HG03432 (cell line): ENCODE data around the gene ABR.

ENCODE experiments used
- ATAC-seq: cut with Tn5 transposase; IDR thresholded peaks from one replicate; pipeline ENCODE4 v1.9.1; 2021; ENCODE audit warnings: mild to moderate bottlenecking, moderate library complexity; ENCODE audit not compliant: unreplicated experiment

ABR gene

DNA sequence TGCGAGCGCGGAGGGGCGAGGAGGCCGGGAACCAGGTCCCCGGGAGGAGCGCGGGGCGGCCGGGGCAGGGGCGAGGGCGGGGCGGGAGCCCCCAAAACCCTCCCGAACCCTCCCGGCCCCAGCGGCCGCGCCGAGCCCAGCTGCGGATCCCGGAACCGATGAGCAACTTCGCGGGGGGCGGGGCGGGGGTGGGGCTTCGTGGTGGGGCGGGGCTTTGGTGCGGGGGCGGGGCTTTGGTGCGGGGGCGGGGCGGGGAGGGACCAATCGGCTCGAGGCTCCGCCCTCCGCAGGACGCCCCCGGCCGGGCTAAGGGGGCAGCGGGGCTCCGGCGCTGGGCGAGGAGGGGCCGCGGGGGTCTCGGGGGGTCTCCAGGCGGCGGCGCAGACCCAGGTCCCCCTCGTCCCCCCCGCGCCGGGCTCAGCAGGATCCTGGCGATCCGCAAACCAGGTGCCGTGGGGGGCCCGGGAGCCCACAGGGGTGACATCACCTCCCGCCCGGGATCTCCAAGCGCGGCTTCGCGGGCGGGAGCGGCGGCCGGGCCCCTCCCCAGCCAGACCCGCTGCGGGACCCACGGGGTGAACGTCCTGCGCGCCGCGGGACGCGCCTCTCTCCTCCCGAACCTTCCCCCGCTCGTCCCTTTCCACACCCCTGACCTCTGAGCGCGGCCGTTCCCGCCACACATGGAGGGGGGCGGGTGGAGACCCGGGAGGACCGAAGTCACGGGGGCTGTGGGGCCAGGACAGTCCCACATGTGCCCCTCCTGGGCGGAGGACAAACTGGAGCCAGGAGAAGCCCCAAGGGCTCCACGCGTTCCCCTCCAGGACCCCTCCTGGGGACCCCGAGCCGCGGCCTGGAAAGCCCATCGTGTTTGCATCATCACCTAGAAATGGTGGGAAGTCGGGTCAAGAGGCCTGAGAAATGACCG is at the start of gene ABR:
TSS of gene ABR (minus strand) at position 164 of the 925 bp plus-strand sequence. CDS start 254 bp downstream, outside the sequence.
- no peak for ATAC-seq

GRCh38 chr17:1229349-1229899 is 49.6 kb upstream of the ABR start:
- ATAC-seq = peak; percentile 54

DNA sequence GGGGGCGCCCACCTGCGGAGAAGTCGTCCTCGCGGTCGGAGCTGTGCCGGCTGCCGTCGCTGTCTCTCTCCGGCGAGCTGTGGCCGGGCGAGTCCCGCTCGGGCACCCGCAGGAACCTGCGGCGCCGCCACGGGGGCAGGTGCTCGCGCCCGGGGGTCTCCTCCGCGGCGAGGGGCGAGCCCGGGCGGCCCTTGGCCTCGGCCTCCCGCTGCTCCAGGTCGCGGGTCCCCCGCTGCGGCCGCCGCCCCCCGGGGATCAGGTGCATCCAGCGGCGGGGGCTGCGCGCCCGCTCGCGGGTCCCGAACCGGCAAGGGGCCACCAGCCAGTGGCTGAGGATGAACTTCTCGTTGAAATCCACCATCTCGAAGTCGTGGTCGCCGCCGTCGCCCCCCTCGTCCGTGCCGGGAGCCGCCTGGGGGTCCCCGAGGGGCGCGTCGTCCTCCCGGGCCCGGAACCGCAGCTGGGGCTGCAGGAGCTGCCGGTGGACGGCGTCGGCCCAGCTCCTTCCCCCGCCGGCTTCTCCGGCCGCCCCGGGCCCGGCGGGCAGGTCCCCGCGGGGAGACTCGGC is 49.1 kb upstream of the ABR start:
- ATAC-seq = peak; percentile 31

DNA sequence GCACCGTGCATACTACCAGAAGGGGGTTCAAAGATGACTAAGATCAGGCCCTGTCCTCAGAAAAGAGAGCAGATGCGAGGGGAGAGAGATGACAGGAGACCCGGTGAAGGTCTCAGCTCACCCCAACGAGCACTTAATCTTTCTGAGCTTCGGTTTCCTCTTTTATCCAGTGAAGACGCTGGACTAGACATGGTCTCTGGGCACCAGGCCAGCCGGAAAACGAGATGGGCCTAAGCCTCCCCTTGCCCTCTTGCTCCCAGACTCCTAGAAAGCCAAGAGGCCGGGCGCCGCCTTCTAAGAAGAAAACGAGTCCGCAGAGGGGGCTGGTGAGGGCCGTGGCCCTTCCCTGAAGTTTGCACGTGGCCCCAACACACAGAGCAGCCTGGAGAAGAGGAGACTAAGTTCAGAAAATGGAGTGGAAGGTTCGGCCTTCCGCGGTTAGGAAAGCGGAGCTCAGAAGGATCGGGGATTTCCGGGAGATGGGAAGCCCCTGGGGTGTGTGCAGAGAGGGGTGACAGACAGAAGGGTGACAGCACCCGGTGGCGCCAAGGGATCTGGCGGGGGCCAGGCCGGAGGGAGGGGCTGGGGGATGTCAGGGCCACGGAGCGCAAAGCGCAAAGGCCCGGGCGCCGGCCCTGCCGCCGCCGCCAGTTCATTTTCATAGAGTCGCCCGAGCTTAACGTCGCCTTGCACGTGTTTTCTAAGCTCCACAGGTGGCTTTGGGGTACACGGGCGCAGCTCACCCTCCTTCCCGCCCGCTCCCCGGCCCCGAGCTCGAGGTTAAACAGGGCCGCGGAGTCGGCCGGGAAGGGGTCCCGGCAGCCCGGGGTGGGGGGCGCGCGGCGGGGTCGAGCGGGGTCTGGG is 48.4 kb upstream of the ABR start:
- peak; percentile 40 for ATAC-seq

DNA sequence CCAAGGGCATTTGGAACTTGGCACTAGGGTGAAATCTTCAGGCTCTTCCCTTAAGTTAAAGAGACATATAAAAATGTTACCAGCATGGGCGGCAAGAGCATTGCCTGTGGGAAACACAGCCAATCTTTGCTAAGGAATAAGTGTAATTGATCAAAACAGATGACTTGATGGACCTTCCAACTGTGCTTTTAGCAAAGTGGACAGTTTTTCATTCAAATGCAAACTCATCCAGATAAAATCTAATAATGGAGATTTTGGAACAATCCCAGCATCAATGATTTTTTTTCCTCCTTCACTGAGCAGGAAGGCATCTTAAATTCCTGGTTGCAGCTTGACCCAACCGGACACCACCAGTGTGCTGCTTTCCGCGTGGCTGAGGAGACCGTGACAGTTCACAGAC is 47.6 kb upstream of the ABR start:
- no peak for ATAC-seq

DNA sequence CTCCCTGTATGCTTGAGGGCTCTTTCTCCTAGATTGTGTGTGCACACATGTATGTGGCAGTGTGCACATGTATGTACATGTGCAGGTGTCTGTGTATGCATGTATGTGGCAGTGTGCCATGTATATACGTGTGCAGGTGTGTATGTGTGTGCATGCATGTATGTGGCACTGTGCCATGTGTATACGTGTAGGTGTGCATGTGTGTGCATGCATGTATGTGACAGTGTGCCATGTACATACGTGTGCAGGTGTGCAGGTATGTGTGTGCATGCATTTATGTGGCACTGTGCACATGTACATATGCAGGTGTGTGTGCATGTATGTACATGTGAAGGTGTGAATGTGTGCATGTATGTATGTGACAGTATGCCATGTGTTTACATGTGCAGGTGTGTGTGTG is 46.5 kb upstream of the ABR start:
- no peak for ATAC-seq

GRCh38 chr17:1224330-1224729 is 44.5 kb upstream of the ABR start:
- no peak for ATAC-seq

DNA sequence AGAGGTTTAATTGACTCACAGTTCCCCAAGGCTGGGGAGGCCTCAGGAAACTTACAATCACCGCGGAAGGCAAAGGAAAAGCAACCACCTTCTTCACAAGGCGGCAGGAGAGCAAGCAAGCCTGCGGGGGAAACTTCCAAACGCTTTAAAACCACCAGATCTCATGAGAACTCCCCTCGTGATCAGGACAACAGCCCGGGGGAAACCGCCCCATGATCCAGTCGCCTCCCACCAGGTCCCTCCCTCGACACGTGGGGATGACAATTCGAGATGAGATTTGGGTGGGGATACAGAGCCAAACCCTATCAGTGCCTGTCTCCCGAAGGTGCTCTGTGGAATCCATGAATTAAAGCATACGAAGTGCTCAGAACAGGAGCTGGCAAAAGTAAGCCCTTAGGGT is 43.9 kb upstream of the ABR start:
- ATAC-seq = no peak

GRCh38 chr17:1222321-1222720 is 42.5 kb upstream of the ABR start:
- no peak for ATAC-seq

GRCh38 chr17:1221209-1221608 is 41.4 kb upstream of the ABR start:
- ATAC-seq = no peak

- ATAC-seq = no peak
Observed at GRCh38 chr17:1220346-1220745, 40.6 kb upstream of the ABR start.

DNA sequence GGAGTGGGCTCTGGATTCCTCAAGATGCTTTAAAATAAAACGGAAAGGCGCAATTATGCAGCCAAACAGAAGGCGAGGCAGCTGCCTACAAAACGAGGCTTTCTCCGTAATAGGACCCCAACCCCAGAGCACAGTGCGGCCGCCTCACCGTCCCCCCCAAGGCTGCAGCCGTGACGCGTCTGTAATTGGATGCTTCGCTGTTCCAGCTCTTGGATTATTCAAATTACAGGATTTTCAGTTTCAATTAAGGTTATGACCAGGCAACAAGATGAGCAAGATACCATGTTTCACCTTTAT is 37.3 kb upstream of the ABR start:
- no peak for ATAC-seq

DNA sequence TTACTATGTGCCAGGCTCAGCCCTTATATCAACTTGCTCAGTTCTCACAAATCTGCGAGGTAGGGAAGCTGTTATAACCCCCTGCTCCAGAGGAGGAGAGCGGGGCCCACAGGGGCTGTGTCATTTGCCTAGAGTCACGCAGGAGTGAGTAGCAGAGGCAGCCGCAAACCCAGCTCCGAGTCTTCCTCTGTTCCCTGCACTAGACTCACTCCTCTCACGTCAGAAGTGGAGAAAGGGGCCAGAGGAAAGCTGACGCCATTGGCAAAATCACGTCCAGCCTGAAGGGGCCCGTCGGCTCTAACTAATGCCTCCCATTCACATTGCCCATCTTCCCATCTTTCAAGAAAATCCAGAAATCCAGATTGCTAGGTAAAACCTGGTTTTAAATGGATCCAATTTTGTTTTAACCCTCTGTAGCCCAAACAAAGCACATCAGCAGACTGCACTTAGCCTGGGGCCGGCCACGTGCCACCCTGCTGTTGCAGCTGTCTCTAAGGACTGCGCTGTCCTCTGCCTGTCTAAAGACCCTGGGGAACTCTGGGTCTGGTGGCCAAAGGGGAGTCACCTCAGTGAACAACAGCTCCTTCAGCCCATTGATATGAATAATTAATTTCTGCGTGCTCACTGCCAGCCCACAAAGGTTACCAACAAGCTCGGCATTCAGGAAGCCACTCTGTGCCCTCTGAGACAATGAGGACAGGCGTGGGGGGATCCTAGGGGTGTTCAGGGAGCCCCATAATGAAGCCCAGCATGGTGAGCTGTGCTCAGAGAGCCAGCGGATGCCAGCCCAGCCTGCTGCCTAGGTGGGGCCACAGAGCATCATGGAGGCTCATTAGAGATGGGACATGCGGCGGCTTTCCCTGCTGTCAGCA is 36.7 kb upstream of the ABR start:
- ATAC-seq = no peak

GRCh38 chr17:1212946-1213345 is 33.2 kb upstream of the ABR start:
- no peak for ATAC-seq

- no peak for ATAC-seq
Observed at GRCh38 chr17:1211287-1211686, 31.5 kb upstream of the ABR start.

DNA sequence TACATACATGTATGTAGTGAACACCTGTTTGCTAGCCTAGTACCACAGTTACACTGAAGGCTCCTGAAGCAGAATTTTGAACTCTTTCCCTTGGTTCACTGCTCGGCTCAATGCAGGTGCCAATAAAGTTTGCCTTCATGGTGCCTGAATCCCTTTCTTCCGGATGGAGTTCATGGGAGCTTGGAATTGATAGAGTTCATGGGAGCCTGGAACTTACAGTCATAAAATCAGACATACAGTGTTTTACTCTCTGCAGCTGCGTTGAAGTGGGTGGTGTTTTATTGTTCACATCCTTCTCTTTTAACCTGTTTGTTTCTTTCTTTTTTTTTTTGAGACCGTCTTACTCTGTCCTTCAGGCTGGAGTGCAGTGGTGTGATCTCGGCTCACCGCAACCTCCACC is 29.2 kb upstream of the ABR start:
- ATAC-seq = no peak

- no peak for ATAC-seq
Observed at GRCh38 chr17:1206026-1206777, 26.4 kb upstream of the ABR start.

GRCh38 chr17:1203967-1204291 is 24.1 kb upstream of the ABR start:
- ATAC-seq = no peak

- no peak for ATAC-seq
Observed at GRCh38 chr17:1203111-1203966, 23.6 kb upstream of the ABR start.
